ENCODE data around the gene SKA2. TPM values are rescaled to one million over a fixed set of nuclear protein-coding genes. Genes with fewer than 3 reads are reported as not detected.
A peak's percentile ranks its signal among the peaks of the same experiment; 100 is the strongest.

The SKA2 gene
- total and polyA plus RNA-seq, 2 donors (not counting 3 experiments of a cell fraction or from before 2014, with no cell fraction given) = 12.9 to 79.6 TPM

DNA sequence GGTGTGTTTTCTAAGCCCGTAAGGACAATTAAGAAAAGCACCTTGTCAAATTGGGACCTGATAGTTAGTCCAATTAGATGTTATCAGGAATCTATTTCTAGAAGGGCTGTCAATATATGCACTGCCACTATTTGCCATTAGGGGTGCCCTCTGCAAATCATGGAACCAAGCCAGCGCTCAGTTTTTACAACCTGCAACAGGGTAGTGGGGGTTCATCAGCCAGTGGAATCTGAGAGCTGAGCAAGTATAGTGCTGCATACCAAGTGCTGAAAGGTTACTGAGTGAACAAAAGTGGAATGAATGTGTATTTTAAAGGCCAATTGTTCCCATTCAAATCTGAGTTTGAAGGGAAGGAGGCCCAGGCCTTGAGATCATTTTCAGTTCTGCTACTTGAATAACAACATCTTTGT, 11.0 kb upstream of the SKA2 start:
- ChIA-PET CTCF (interaction anchor here (0.5 to 1.6 kb wide), 7 partner anchors 11 to 145 kb away, joined by 3 to 6 read pairs (median 3); partner anchors contain the start of genes PRR11 and SKA2), POLR2A (no interaction called here)
- H3K27ac ChIP-seq (ENCODE audit: insufficient read depth, low read depth, low read length) = no peak overlapping the region

More for the DNA sequence above, 11.0 kb upstream of the SKA2 start:
- DNase-seq (ENCODE audit: low read depth, low spot score) (peak; percentile 80), FAIRE-seq (peak; percentile 71)
- H3K36me3 ChIP-seq (ENCODE audit: control insufficient read depth in 2 of 2, extremely low read depth in 1 of 2, insufficient read depth in 2 of 2, low read length in 2 of 2) = no peaks in the 10 kb centered on the region
- no peak overlapping the region for H3K4me3 ChIP-seq (replicated peaks in 1 of 3; ENCODE audit: insufficient read depth in 1 of 3, low read depth in 1 of 3, low read length in 3 of 3)
- no peak for TF ChIP-seq JUN (IDR thresholded peaks at IDR 0.05; ENCODE audit: borderline replicate concordance, insufficient read depth, insufficient read length, low read depth)
- TF ChIP-seq MYC (IDR thresholded peaks at IDR 0.05; ENCODE audit: low read depth, low read length) = no peak
- no peak for TF ChIP-seq POLR2A (IDR thresholded peaks at IDR 0.05; ENCODE audit: low read depth, low read length)
- TF ChIP-seq, protein P1, sequence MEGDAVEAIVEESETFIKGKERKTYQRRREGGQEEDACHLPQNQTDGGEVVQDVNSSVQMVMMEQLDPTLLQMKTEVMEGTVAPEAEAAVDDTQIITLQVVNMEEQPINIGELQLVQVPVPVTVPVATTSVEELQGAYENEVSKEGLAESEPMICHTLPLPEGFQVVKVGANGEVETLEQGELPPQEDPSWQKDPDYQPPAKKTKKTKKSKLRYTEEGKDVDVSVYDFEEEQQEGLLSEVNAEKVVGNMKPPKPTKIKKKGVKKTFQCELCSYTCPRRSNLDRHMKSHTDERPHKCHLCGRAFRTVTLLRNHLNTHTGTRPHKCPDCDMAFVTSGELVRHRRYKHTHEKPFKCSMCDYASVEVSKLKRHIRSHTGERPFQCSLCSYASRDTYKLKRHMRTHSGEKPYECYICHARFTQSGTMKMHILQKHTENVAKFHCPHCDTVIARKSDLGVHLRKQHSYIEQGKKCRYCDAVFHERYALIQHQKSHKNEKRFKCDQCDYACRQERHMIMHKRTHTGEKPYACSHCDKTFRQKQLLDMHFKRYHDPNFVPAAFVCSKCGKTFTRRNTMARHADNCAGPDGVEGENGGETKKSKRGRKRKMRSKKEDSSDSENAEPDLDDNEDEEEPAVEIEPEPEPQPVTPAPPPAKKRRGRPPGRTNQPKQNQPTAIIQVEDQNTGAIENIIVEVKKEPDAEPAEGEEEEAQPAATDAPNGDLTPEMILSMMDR (IDR thresholded peaks at IDR 0.05; ENCODE audit: extremely low read depth in 1 of 2, insufficient read depth in 1 of 2, low read depth in 1 of 2, low read length in 2 of 2) = peak; percentile 59 to 67
- TF ChIP-seq GATA2 (IDR thresholded peaks at IDR 0.05; ENCODE audit: insufficient read depth, insufficient read length, low read depth, low read length) = peak; percentile 59
- TF ChIP-seq POLR2AphosphoS5 (IDR thresholded peaks at IDR 0.05; ENCODE audit: insufficient read depth, low read depth, low read length) = no peak
- TF ChIP-seq, protein P2, sequence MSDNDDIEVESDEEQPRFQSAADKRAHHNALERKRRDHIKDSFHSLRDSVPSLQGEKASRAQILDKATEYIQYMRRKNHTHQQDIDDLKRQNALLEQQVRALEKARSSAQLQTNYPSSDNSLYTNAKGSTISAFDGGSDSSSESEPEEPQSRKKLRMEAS (IDR thresholded peaks at IDR 0.05; ENCODE audit: insufficient read depth, insufficient read length) = no peak
- no peak for TF ChIP-seq FOS (IDR thresholded peaks at IDR 0.05; ENCODE audit: borderline replicate concordance, insufficient read depth, low read length)
- no peak for TF ChIP-seq EZH2 (IDR thresholded peaks at IDR 0.05; ENCODE audit: borderline replicate concordance, low read depth, low read length, severe bottlenecking)
- peaks cover 85% of the 10 kb centered on the region for H3K79me2 ChIP-seq (ENCODE audit: control insufficient read depth, insufficient read depth, low read length)
- H3K27me3 ChIP-seq (ENCODE audit: control insufficient read depth in 2 of 2, insufficient read depth in 2 of 2, low read length in 2 of 2) = no peaks in the 10 kb centered on the region
- no peaks in the 10 kb centered on the region for H4K20me1 ChIP-seq (replicated peaks; ENCODE audit: control insufficient read depth, extremely low read depth, insufficient read depth, low read length)
- dilution Hi-C loops (cut with MboI; ENCODE audit: extremely low pct_ligation_motif_present, low sequenced_read_pairs) (no loop called here), intact Hi-C loops (cut with micrococcal nuclease) (no loop called here)
- no peaks in the 10 kb centered on the region for H3K9me3 ChIP-seq (replicated peaks; ENCODE audit: control insufficient read depth, insufficient read depth, low read length)
- peaks cover 9% of the 10 kb centered on the region for H3K4me1 ChIP-seq (ENCODE audit: control insufficient read depth, extremely low read depth, insufficient read depth, low read length)
- no peak overlapping the region for H3K4me2 ChIP-seq (ENCODE audit: insufficient read depth, low read length)
- no peak overlapping the region for H2AFZ ChIP-seq (ENCODE audit: low read depth, low read length)
- H3K9ac ChIP-seq (replicated peaks; ENCODE audit: extremely low read depth, insufficient read depth, low read length) = no peak overlapping the region
- H3K9me1 ChIP-seq (replicated peaks; ENCODE audit: control insufficient read depth, extremely low read depth, insufficient read depth, low read length) = no peaks in the 10 kb centered on the region
- no TSS peak for BruUV-seq (replicated peaks)
